Thyroid gland (tissue), 4 donors: ENCODE data around the gene PRRX1. TPM values are rescaled to one million over a fixed set of nuclear protein-coding genes. Genes with fewer than 3 reads are reported as not detected.
A peak's percentile ranks its signal among the peaks of the same experiment; 100 is the strongest.

Experiments
- DNase-seq, 2 donors: peaks; one replicate each; pipeline ENCODE4 v3.0.0-alpha.2; 2019
- H3K27ac ChIP-seq, 3 donors: fragments of 200-600 bp; sonication (generic); 1 replicate in 2 of 3; 2 replicates in 1 of 3; pipeline ENCODE4 v1.5.1; 2016 to 2019; ENCODE audit warnings: mild to moderate bottlenecking in 1 of 3, moderate library complexity in 1 of 3
- H3K27me3 ChIP-seq: fragments of 200-600 bp; sonication (generic); one replicate; pipeline ENCODE4 v1.5.1; 2019
- H3K36me3 ChIP-seq, 2 donors: fragments of 200-600 bp; sonication (generic); one replicate each; pipeline ENCODE4 v1.5.1; 2016 to 2019
- H3K4me1 ChIP-seq, 2 donors: fragments of 200-600 bp; sonication (generic); one replicate each; pipeline ENCODE4 v1.5.1; 2017 to 2019
- H3K4me3 ChIP-seq, 3 donors: fragments of 200-600 bp; sonication (generic); replicated peaks in 1 of 3; 1 replicate in 2 of 3; 2 replicates in 1 of 3; pipeline ENCODE4 v1.5.1; 2016; ENCODE audit warnings: mild to moderate bottlenecking in 1 of 3
- H3K9me3 ChIP-seq: fragments of 200-600 bp; sonication (generic); one replicate; pipeline ENCODE4 v1.5.1; 2017
- CTCF ChIP-seq, 6 experiments: fragments of 200-600 bp in 3 of 6; fragments of 450-650 bp in 3 of 6; sonication (generic) in 3 of 6; IDR thresholded peaks; one replicate each; pipeline ENCODE4 v1.5.1; 2016 to 2019; ENCODE audit warnings: antibody characterized with exemption in 6 of 6, mild to moderate bottlenecking in 2 of 6, inconsistent platforms in 1 of 6, moderate library complexity in 1 of 6
- POLR2A ChIP-seq, 2 donors: fragments of 450-650 bp; IDR thresholded peaks; one replicate each; pipeline ENCODE4 v1.6.1; 2017; ENCODE audit warnings: antibody characterized with exemption in 2 of 2, mild to moderate bottlenecking in 2 of 2, moderate library complexity in 1 of 2
- WGBS, 2 donors: methylation state at CpG; one replicate each; pipeline ENCODE4 v1.1.5; 2017; 5-methylcytosine and 5-hydroxymethylcytosine counted together
- intact Hi-C: fragments of 100-400 bp; cut with DNase I; formaldehyde crosslinking; loops from one replicate; pipeline ENCODE4 v1.15.1; 2023
- total RNA-seq, 4 donors: library from RNA; depleted of rRNA; stranded (reverse); fragments of >200 nt; gene quantifications; one replicate each; pipeline ENCODE4 v1.2.3, GENCODE V29; 2016

The PRRX1 gene
- total RNA-seq, 4 donors from 2014 or later: 56.4 to 87.3 (median 59.8) TPM

GRCh38 chr1:170707117-170707516 lies 43.2 kb downstream of the PRRX1 start:
- TF ChIP-seq CTCF (IDR thresholded peaks at IDR 0.05) (no peak), POLR2A (IDR thresholded peaks at IDR 0.05) (no peak)
- peaks cover 0 to 5% of the 10 kb centered on the region in 2 donors for H3K4me1 ChIP-seq
- no peak overlapping the region for H3K4me3 ChIP-seq
- intact Hi-C loops: no loop called here
- no peaks in the 10 kb centered on the region for H3K27me3 ChIP-seq
- no peak overlapping the region for H3K27ac ChIP-seq
- no peaks in the 10 kb centered on the region for H3K36me3 ChIP-seq
- DNase-seq: no peak
- H3K9me3 ChIP-seq: no peaks in the 10 kb centered on the region

- H3K9me3 ChIP-seq: no peaks in the 10 kb centered on the region
- no peak overlapping the region for H3K4me3 ChIP-seq
- H3K27me3 ChIP-seq: no peaks in the 10 kb centered on the region
- peaks cover 0 to 5% of the 10 kb centered on the region in 2 donors for H3K4me1 ChIP-seq
- H3K27ac ChIP-seq: peak overlapping the region in 1 of 3 donors; percentile 51
- intact Hi-C loops: no loop called here
- no peak for TF ChIP-seq CTCF (IDR thresholded peaks at IDR 0.05)
- TF ChIP-seq POLR2A (IDR thresholded peaks at IDR 0.05): no peak
- WGBS, 2 donors: 71 to 83% methylated on average over 5 of the region's 5 CpGs
- H3K36me3 ChIP-seq: no peaks in the 10 kb centered on the region
- DNase-seq: no peak
Measured at GRCh38 chr1:170707959-170708655, 44.2 kb downstream of the PRRX1 start.

GRCh38 chr1:170711682-170712081 lies 47.8 kb downstream of the PRRX1 start:
- DNase-seq: no peak
- Histone ChIP-seq H3K36me3 (no peaks in the 10 kb centered on the region), H3K4me1 (peaks cover 0 to 5% of the 10 kb centered on the region in 2 donors), H3K27ac (no peak overlapping the region), H3K9me3 (no peaks in the 10 kb centered on the region), H3K4me3 (no peak overlapping the region), H3K27me3 (no peaks in the 10 kb centered on the region)
- intact Hi-C loops: no loop called here
- TF ChIP-seq POLR2A (IDR thresholded peaks at IDR 0.05): no peak
- TF ChIP-seq CTCF (IDR thresholded peaks at IDR 0.05): no peak

GRCh38 chr1:170714163-170714562 lies 50.2 kb downstream of the PRRX1 start:
- intact Hi-C loops: no loop called here
- H3K27me3 ChIP-seq: no peaks in the 10 kb centered on the region
- H3K9me3 ChIP-seq: no peaks in the 10 kb centered on the region
- DNase-seq: no peak
- TF ChIP-seq POLR2A (IDR thresholded peaks at IDR 0.05): no peak
- TF ChIP-seq CTCF (IDR thresholded peaks at IDR 0.05): no peak
- H3K27ac ChIP-seq: no peak overlapping the region
- peaks cover 0 to 5% of the 10 kb centered on the region in 2 donors for H3K4me1 ChIP-seq
- no peaks in the 10 kb centered on the region for H3K36me3 ChIP-seq
- WGBS, 2 donors: 89 to 90% methylated on average over 5 of the region's 5 CpGs
- no peak overlapping the region for H3K4me3 ChIP-seq

- DNase-seq: no peak
- H3K27me3 ChIP-seq: no peaks in the 10 kb centered on the region
- H3K4me3 ChIP-seq: no peak overlapping the region
- TF ChIP-seq CTCF (IDR thresholded peaks at IDR 0.05): no peak
- TF ChIP-seq POLR2A (IDR thresholded peaks at IDR 0.05): no peak
- H3K4me1 ChIP-seq: no peaks in the 10 kb centered on the region
- H3K36me3 ChIP-seq: no peaks in the 10 kb centered on the region
- H3K27ac ChIP-seq: no peak overlapping the region
- intact Hi-C loops: no loop called here
- 49 to 98% methylated on average over 1 of the region's 1 CpG for WGBS, 2 donors
- H3K9me3 ChIP-seq: no peaks in the 10 kb centered on the region
Measured at GRCh38 chr1:170714938-170715337, 51.0 kb downstream of the PRRX1 start.
